NCI-H2196 (cell line): Measurements from ENCODE around the gene MIF.
A peak's percentile ranks its signal among the peaks of the same experiment; 100 is the strongest.
"Not testable (repeated sequence)": the region's sequence is repeated elsewhere in the genome, so short reads cannot be mapped to it uniquely, and the experiment has no call there.

Experiments used
- DNase-seq: peaks from one replicate; lab custom pipeline; 2025; ENCODE audit not compliant: unreplicated experiment; lab: John Stamatoyannopoulos, UW

Gene MIF

GRCh38 chr22:23893945-23894709, at the start of gene MIF:
MIF (plus strand) TSS chr22:23894383; CDS start chr22:23894475, 92 bp downstream.
- peak; percentile 82 for DNase-seq

- DNase-seq = no peak
These were observed 49.4 kb upstream of the MIF start for GRCh38 chr22:23844739-23845202.

- DNase-seq = no peak
These were observed 48.7 kb upstream of the MIF start for GRCh38 chr22:23845265-23846080.

- DNase-seq = no peak
These were observed 48.1 kb upstream of the MIF start for GRCh38 chr22:23846081-23846469.

GRCh38 chr22:23847310-23847920, 46.8 kb upstream of the MIF start:
- no peak for DNase-seq

GRCh38 chr22:23847991-23848864, 46.0 kb upstream of the MIF start:
- no peak for DNase-seq

GRCh38 chr22:23849009-23850006, 44.9 kb upstream of the MIF start:
- peak; percentile 68 for DNase-seq

GRCh38 chr22:23850136-23850611, 44.0 kb upstream of the MIF start:
- no peak for DNase-seq

GRCh38 chr22:23856721-23857605, 37.2 kb upstream of the MIF start:
- DNase-seq = peak; percentile 27

- DNase-seq = peak; percentile 91
These were observed 36.3 kb upstream of the MIF start, which contains the start of gene SLC2A11 for GRCh38 chr22:23857606-23858483. SLC2A11 (plus strand) TSS chr22:23857875; CDS start chr22:23858000, 125 bp downstream.

GRCh38 chr22:23858484-23858815, 35.7 kb upstream of the MIF start:
- no peak for DNase-seq

GRCh38 chr22:23859201-23859600, 35.0 kb upstream of the MIF start:
- DNase-seq = no peak

GRCh38 chr22:23860187-23860586, 34.0 kb upstream of the MIF start:
- DNase-seq = not testable (repeated sequence)

- peak; percentile 34 for DNase-seq
These were observed 32.1 kb upstream of the MIF start for GRCh38 chr22:23862103-23862502.

- not testable (repeated sequence) for DNase-seq
These were observed 29.6 kb upstream of the MIF start for GRCh38 chr22:23864499-23865154.

- no peak for DNase-seq
These were observed 25.6 kb upstream of the MIF start for GRCh38 chr22:23868580-23868979.

GRCh38 chr22:23874871-23875270, 19.3 kb upstream of the MIF start:
- DNase-seq = no peak
